Effector memory CD4-positive, alpha-beta T cell (primary cell): ENCODE results near the gene TMEM219.
"Not testable (repeated sequence)": the region's sequence is repeated elsewhere in the genome, so short reads cannot be mapped to it uniquely, and the experiment has no call there.

Experiments
- DNase-seq, 3 donors: peaks; one replicate each; pipeline ENCODE4 v3.0.0-alpha.2; 2020
- H3K27ac ChIP-seq: 2 replicates; pipeline ENCODE4 v1.7.0; 2013; ENCODE audit warnings: mild to moderate bottlenecking, low read length, moderate library complexity; ENCODE audit not compliant: insufficient read depth, poor library complexity, severe bottlenecking
- H3K27me3 ChIP-seq: replicated peaks from 2 replicates; pipeline ENCODE4 v1.7.0; 2013; ENCODE audit warnings: mild to moderate bottlenecking, low read length; ENCODE audit not compliant: insufficient read depth, control insufficient read depth, poor library complexity, severe bottlenecking
- H3K36me3 ChIP-seq: 2 replicates; pipeline ENCODE4 v1.7.0; 2013; ENCODE audit warnings: mild to moderate bottlenecking, low read length, moderate library complexity; ENCODE audit not compliant: control insufficient read depth, insufficient read depth
- H3K4me1 ChIP-seq: 2 replicates; pipeline ENCODE4 v1.7.0; 2013; ENCODE audit warnings: low read length, mild to moderate bottlenecking; ENCODE audit not compliant: control insufficient read depth, insufficient read depth, poor library complexity, severe bottlenecking
- H3K4me3 ChIP-seq: 2 replicates; pipeline ENCODE4 v1.7.0; 2013; ENCODE audit warnings: low read length, low read depth, mild to moderate bottlenecking; ENCODE audit not compliant: insufficient read depth, poor library complexity, severe bottlenecking
- H3K9me3 ChIP-seq: 2 replicates; pipeline ENCODE4 v1.7.0; 2013; ENCODE audit warnings: mild to moderate bottlenecking, low read length, moderate library complexity; ENCODE audit not compliant: control insufficient read depth

Gene TMEM219

DNA sequence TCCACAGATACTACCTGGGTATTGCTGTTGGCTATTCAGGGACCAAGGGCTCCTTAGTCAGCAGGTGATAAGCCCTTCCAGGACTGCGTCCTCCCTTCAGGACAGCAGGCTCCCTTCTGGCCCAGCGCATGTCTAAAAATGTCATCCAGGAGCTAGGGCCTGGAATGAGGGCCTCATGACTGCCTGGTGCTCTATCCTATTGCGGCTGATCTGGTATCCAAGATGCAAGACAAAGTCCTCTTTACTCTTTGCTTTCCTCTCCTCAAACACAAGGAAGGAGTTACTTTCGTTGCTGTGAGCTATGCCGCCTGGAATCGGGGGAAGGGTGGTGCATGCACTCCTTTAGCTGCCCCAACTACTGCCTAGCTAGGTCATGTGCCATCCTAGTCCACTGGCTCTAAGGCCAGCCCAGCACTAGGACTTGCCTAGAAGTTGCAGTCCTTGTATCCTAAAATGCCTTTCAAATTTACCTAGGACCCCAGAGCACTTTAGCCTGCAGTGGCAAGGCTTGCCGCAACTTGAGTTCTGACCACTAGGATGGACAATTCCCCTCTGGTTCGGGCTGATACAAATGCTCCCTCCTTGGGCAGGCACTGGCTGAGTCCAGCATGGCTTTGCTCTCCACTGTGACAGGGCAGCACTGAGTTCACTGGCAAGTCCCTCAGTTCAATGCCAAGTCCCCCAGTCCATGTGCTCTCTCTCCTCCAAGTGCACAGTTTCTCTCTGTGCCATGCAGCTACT lies 10.1 kb upstream of the TMEM219 start:
- no peak for DNase-seq
- Histone ChIP-seq H3K36me3 (no peaks in the 10 kb centered on the region), H3K9me3 (no peaks in the 10 kb centered on the region), H3K4me1 (no peaks in the 10 kb centered on the region), H3K4me3 (no peak overlapping the region), H3K27ac (no peak overlapping the region), H3K27me3 (no peaks in the 10 kb centered on the region)

DNA sequence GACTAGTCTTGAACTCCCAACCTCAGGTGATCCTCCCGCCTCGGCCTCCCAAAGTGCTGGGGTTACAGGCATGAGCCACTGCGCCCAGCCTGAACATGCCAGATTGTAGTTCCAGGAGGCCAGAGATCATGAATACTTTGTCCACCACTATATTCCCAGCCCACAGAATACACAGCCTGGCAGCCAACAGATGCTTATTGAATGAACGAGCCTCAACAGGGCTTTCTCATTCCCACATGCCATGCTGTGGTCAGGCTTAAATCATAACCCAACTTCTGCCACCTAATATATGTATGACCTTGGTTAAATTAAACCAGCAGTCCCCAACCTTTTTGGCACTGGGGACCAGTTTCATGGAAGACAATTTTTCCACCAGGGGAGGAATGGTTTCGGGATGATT lies 3.1 kb upstream of the TMEM219 start:
- DNase-seq: no peak
- H3K9me3 ChIP-seq: no peaks in the 10 kb centered on the region
- H3K27ac ChIP-seq: no peak overlapping the region
- no peaks in the 10 kb centered on the region for H3K36me3 ChIP-seq
- H3K4me3 ChIP-seq: no peak overlapping the region
- H3K4me1 ChIP-seq: peaks cover 11% of the 10 kb centered on the region
- H3K27me3 ChIP-seq: no peaks in the 10 kb centered on the region

DNA sequence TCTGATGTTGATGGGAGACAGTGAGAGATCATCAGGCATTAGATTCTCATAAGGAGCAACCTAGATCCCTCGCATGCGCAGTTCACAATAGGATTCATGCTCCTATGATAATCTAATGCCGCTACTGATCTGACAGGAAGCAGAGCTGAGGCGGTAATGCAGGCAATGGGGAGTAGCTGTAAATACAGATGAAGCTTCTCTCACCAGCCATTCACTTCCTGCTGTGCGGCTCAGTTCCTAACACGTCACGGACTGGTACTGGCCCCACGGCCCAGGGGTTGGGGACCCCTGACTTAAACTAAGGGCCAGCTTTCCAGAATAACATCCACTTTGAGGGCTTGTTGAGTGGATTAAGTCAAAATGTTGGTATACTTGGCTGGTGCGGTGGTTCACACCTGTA lies 2.6 kb upstream of the TMEM219 start:
- Histone ChIP-seq H3K36me3 (no peaks in the 10 kb centered on the region), H3K9me3 (no peaks in the 10 kb centered on the region), H3K4me3 (no peak overlapping the region), H3K4me1 (peaks cover 11% of the 10 kb centered on the region), H3K27ac (no peak overlapping the region), H3K27me3 (no peaks in the 10 kb centered on the region)
- DNase-seq: no peak

DNA sequence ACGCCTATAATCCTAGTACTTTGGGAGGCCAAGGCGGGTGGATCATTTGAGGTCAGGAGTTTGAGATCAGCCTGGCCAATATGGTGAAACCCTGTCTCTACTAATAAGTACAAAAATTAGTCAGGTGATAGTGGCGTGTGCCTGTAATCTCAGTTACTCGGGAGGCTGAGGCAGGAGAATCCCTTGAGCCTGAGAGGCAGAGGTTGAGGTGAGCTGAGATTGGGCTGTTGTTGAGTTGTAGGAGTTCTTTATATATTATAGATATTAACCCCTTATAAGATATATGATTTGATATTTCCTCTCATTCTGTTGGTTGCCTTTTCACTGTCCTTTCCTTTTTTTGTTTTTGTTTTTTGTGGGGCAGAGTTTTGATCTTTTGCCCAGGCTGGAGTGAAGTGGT lies 2.1 kb upstream of the TMEM219 start:
- H3K9me3 ChIP-seq, H3K27me3 ChIP-seq, H3K27ac ChIP-seq, DNase-seq, H3K4me3 ChIP-seq, H3K36me3 ChIP-seq: not testable (repeated sequence)
- peaks cover 11% of the 10 kb centered on the region for H3K4me1 ChIP-seq

DNA sequence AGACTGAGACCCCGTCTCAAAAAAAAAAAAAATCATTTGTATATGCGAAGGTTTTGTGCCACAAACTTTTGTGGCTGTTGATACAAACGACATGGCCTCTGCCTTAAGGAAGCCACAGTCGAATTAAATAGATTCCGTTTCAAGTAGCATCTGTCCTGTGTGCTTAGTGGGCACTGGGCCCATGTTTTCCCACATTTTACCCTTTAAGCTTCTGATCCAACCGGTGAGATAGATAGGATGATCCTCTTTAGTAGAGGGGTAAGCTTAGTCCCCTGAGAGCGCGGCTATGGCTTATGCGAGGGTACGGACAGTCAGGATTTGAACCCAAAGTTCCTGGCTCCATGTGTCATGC lies 776 bp upstream of the TMEM219 start:
- Histone ChIP-seq H3K36me3 (no peaks in the 10 kb centered on the region), H3K4me1 (peaks cover 11% of the 10 kb centered on the region), H3K4me3 (peak overlapping the region; percentile 70), H3K27ac (peak overlapping the region; percentile 66), H3K9me3 (no peaks in the 10 kb centered on the region), H3K27me3 (no peaks in the 10 kb centered on the region)
- DNase-seq: no peak

DNA sequence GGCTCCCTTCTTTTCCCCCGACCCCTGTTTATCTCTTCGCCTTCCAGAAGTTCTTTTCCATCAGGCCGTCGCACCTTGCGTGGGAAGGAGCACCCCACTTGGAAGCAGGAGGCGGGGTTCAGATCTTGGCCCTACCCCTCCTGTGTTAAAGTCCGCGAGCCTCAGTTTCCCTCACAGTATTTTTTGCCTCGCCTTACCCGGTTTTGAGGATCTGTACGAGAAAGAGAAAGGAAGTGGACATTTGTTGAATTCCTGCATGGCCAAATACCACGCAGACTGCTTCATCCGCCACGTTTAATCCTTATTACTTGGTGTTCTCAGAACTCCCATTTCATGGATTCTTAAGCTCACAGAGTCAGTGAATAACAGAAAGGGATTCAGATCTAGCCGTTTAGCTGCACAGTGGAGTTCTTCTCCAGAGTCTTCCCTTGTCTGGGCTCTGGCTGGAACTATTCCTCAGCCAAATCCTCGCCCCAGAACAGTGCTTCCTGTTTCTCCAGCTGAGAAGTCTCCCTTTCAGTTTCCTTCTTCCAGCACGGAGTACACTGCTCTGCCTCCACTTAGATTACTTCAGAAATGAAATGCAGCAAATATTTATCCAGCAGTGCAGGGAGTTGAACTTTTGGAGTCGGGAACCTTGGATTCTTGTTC lies 590 bp downstream of the TMEM219 start:
- Histone ChIP-seq H3K36me3 (no peaks in the 10 kb centered on the region), H3K27ac (peak overlapping the region; percentile 87), H3K27me3 (no peaks in the 10 kb centered on the region), H3K9me3 (no peaks in the 10 kb centered on the region), H3K4me1 (peaks cover 11% of the 10 kb centered on the region), H3K4me3 (peak overlapping the region; percentile 70)
- no peak for DNase-seq

DNA sequence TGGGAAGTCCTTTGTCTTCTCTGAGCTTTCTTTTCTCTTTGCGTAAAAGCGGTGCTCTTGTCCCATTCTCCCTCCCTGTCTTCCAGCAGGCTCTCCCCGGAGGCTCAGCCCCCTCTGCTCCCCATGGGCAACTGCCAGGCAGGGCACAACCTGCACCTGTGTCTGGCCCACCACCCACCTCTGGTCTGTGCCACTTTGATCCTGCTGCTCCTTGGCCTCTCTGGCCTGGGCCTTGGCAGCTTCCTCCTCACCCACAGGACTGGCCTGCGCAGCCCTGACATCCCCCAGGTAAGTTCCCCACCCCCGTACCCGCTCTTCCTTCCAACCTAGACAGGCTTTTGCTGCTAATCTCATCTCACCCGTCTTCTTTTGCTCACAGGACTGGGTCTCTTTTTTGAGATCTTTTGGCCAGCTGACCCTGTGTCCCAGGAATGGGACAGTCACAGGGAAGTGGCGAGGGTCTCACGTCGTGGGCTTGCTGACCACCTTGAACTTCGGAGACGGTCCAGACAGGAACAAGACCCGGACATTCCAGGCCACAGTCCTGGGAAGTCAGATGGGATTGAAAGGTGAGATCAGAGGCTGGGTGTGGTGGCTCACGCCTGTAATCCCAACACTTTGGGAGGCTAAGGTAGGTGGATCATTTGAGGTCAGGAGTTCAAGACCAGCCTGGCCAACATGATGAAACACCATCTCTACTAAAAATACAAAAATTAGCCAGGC lies 1.3 kb downstream of the TMEM219 start:
- Histone ChIP-seq H3K4me1 (peaks cover 11% of the 10 kb centered on the region), H3K27me3 (no peaks in the 10 kb centered on the region), H3K4me3 (no peak overlapping the region), H3K9me3 (no peaks in the 10 kb centered on the region), H3K36me3 (peaks cover 4% of the 10 kb centered on the region), H3K27ac (peak overlapping the region; percentile 87)
- DNase-seq: no peak

DNA sequence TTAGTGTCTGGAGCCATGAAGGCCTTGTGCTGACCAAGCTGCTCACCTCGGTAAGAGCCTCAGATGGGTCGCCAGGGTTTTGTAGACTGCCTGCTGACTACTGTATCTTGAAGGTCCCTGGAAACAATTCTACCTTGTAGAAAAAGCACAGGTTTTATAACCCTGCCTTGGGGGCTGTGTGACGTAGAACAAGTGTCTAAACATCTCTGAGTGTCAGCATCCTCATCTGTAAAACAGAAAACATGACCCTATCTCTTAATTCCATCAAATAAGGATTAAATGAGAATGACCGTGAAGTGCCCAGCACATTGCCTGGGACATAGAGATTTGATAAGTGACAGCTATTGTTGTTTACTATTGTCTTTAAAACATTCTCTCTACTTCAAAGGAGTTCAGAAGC lies 6.3 kb downstream of the TMEM219 start:
- no peak for DNase-seq
- H3K36me3 ChIP-seq: peaks cover 11% of the 10 kb centered on the region
- H3K27ac ChIP-seq: no peak overlapping the region
- H3K9me3 ChIP-seq: no peaks in the 10 kb centered on the region
- H3K27me3 ChIP-seq: no peaks in the 10 kb centered on the region
- no peak overlapping the region for H3K4me3 ChIP-seq
- H3K4me1 ChIP-seq: no peaks in the 10 kb centered on the region

DNA sequence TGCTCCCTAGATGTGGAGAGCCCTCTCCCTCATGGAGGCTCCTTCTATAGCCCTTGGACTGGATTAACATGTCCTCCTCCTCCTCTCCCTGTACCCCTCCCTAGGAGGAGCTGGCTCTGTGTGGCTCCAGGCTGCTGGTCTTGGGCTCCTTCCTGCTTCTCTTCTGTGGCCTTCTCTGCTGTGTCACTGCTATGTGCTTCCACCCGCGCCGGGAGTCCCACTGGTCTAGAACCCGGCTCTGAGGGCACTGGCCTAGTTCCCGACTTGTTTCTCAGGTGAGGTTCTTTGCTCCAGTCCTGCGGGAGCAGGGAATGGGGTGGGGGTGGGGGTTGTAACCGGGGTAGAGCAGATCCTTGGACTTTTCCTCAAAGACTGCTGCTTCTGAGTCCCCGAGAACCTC lies 9.4 kb downstream of the TMEM219 start:
- DNase-seq: no peak
- Histone ChIP-seq H3K4me3 (no peak overlapping the region), H3K36me3 (peaks cover 11% of the 10 kb centered on the region), H3K9me3 (no peaks in the 10 kb centered on the region), H3K4me1 (peaks cover 25% of the 10 kb centered on the region), H3K27ac (no peak overlapping the region), H3K27me3 (no peaks in the 10 kb centered on the region)

DNA sequence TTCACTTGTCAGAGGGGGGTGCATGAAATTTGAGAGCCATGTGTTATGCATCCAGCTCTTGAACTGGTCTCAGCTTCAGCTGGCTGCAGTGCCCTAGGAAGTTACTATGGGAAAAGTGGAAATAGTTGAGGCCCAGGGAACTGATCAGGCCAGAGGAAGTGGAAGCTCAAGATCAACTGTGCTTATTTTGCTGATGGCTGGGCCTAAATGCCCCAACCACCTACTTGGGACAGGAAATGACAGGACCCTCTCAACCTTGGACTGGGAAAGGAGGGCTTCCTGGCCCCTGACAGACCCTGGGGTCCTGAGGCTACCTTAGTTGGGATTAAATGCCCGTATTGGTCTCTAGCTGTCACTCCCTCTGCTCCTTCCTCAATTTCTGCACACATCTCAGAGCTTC lies 10.6 kb downstream of the TMEM219 start:
- Histone ChIP-seq H3K27me3 (no peaks in the 10 kb centered on the region), H3K4me1 (peaks cover 25% of the 10 kb centered on the region), H3K9me3 (no peaks in the 10 kb centered on the region), H3K27ac (peak overlapping the region; percentile 91), H3K36me3 (peaks cover 13% of the 10 kb centered on the region), H3K4me3 (no peak overlapping the region)
- no peak for DNase-seq
